SK-N-SH (cell line): Measurements from ENCODE around the gene PRKRIP1. TPM values are rescaled to one million over a fixed set of nuclear protein-coding genes. Genes with fewer than 3 reads are reported as not detected.

Source experiments
- CTCF ChIA-PET: fragments of 300-600, 350-600 bp; formaldehyde crosslinking; extraction: SDS; loops from one replicate; lab custom pipeline; 2021; lab: Yijun Ruan, JAX
- POLR2A ChIA-PET: fragments of 350-600 bp; sonication (Branson Sonifier 250); formaldehyde crosslinking; extraction: SDS; loops from one replicate; lab custom pipeline; 2020; ENCODE audit warnings: antibody characterized with exemption, inconsistent platforms; lab: Yijun Ruan, JAX
- DNase-seq: peaks from one replicate; pipeline ENCODE4 v3.0.0; 2012
- H2AFZ ChIP-seq: fragments of 200-600 bp; sonication (generic); 2 replicates; pipeline ENCODE4 v1.8.1; 2016; ENCODE audit warnings: antibody characterized with exemption, mild to moderate bottlenecking, low read depth
- H3F3A ChIP-seq: fragments of 200-600 bp; sonication (generic); replicated peaks from 2 replicates; pipeline ENCODE3; 2016; ENCODE audit warnings: antibody characterized with exemption, mild to moderate bottlenecking; ENCODE audit not compliant: insufficient read depth
- H3K27ac ChIP-seq, 2 experiments: fragments of 200-500 bp in 1 of 2; fragments of 200-600 bp in 1 of 2; sonication (Bioruptor generic) in 1 of 2; sonication (generic), shearing (Covaris generic) in 1 of 2; 2 replicates each; pipeline versions ENCODE4 v1.5.1 to v1.6.1; 2014 to 2016; ENCODE audit warnings: low read depth in 2 of 2, inconsistent platforms in 1 of 2, low read length in 1 of 2, mild to moderate bottlenecking in 1 of 2, mixed read lengths in 1 of 2
- H3K27me3 ChIP-seq: fragments of 200-600 bp; sonication (generic), shearing (Covaris generic); 2 replicates; pipeline ENCODE4 v1.6.1; 2016; ENCODE audit warnings: mixed run types; ENCODE audit not compliant: insufficient read depth
- H3K36me3 ChIP-seq, 2 experiments: fragments of 200-500 bp in 1 of 2; fragments of 200-600 bp in 1 of 2; sonication (Bioruptor generic) in 1 of 2; sonication (generic) in 1 of 2; replicated peaks in 1 of 2; 2 replicates each; pipeline versions ENCODE3 to v1.5.1; 2014 to 2016; ENCODE audit warnings: low read length in 1 of 2, mild to moderate bottlenecking in 1 of 2; ENCODE audit not compliant: insufficient read depth in 2 of 2, control insufficient read depth in 1 of 2
- H3K4me1 ChIP-seq, 2 experiments: fragments of 200-500 bp in 1 of 2; fragments of 200-600 bp in 1 of 2; sonication (Bioruptor generic) in 1 of 2; sonication (generic), shearing (Covaris generic) in 1 of 2; 2 replicates each; pipeline versions ENCODE4 v1.5.1 to v1.6.1; 2014 to 2016; ENCODE audit warnings: low read depth in 1 of 2, low read length in 1 of 2, mixed run types in 1 of 2; ENCODE audit not compliant: insufficient read depth in 2 of 2, control insufficient read depth in 1 of 2
- H3K4me2 ChIP-seq: fragments of 200-600 bp; sonication (generic), shearing (Covaris generic); 2 replicates; pipeline ENCODE4 v1.6.1; 2017; ENCODE audit warnings: mixed run types
- H3K4me3 ChIP-seq, 2 experiments: fragments of 200-500 bp in 1 of 2; fragments of 200-600 bp in 1 of 2; sonication (Bioruptor generic) in 1 of 2; sonication (generic), shearing (Covaris generic) in 1 of 2; 2 replicates each; pipeline versions ENCODE4 v1.5.1 to v1.8.1; 2014 to 2016; ENCODE audit warnings: low read depth in 2 of 2, inconsistent platforms in 1 of 2, low read length in 1 of 2, mild to moderate bottlenecking in 1 of 2, mixed read lengths in 1 of 2, moderate library complexity in 1 of 2
- H3K79me2 ChIP-seq: fragments of 200-600 bp; sonication (generic); 2 replicates; pipeline ENCODE4 v1.8.1; 2017; ENCODE audit warnings: mild to moderate bottlenecking; ENCODE audit not compliant: insufficient read depth
- H3K9ac ChIP-seq: fragments of 200-600 bp; sonication (generic); 2 replicates; pipeline ENCODE4 v1.6.1; 2017; ENCODE audit warnings: mixed run types
- H3K9me2 ChIP-seq: fragments of 200-600 bp; sonication (generic); 2 replicates; pipeline ENCODE4 v1.6.1; 2017; ENCODE audit warnings: mixed run types
- H3K9me3 ChIP-seq: fragments of 200-600 bp; sonication (generic); 2 replicates; pipeline ENCODE4 v1.6.1; 2017; ENCODE audit warnings: mixed run types, mild to moderate bottlenecking, moderate library complexity
- H4K20me1 ChIP-seq: fragments of 200-600 bp; sonication (generic); 2 replicates; pipeline ENCODE4 v1.6.1; 2017; ENCODE audit warnings: mild to moderate bottlenecking, mixed run types; ENCODE audit not compliant: insufficient read depth
- CHD2 ChIP-seq: fragments of 150-350 bp; IDR thresholded peaks from 2 replicates; pipeline ENCODE4 v1.6.1; 2018; ENCODE audit warnings: low read length; ENCODE audit not compliant: partially characterized antibody
- EZH2phosphoT487 ChIP-seq: fragments of 200-600 bp; sonication (generic); IDR thresholded peaks from 2 replicates; pipeline ENCODE4 v1.6.1; 2017; ENCODE audit warnings: low read depth, mixed run types, mild to moderate bottlenecking, antibody characterized with exemption, moderate library complexity, borderline replicate concordance
- FOXM1 ChIP-seq: IDR thresholded peaks from 2 replicates; pipeline ENCODE4 v1.4.0; 2012; ENCODE audit warnings: low read depth, mild to moderate bottlenecking
- NFIC ChIP-seq: IDR thresholded peaks from 2 replicates; pipeline ENCODE4 v1.4.0; 2012; ENCODE audit warnings: borderline replicate concordance
- NRF1 ChIP-seq: IDR thresholded peaks from 2 replicates; pipeline ENCODE4 v1.6.1; 2012; ENCODE audit warnings: low read depth, mild to moderate bottlenecking, low read length
- PBX3 ChIP-seq: IDR thresholded peaks from 2 replicates; pipeline ENCODE4; 2012
- RCOR1 ChIP-seq: fragments of 150-350 bp; IDR thresholded peaks from 2 replicates; pipeline ENCODE4 v1.6.1; 2017; ENCODE audit warnings: antibody characterized with exemption, low read length
- REST ChIP-seq: IDR thresholded peaks from 2 replicates; pipeline ENCODE4 v1.6.1; 2012; ENCODE audit warnings: mild to moderate bottlenecking, low read depth, low read length, moderate library complexity
- RFX5 ChIP-seq: IDR thresholded peaks from 2 replicates; pipeline ENCODE4 v1.6.1; 2012; ENCODE audit warnings: mild to moderate bottlenecking, improper control_type of control experiment, low read length
- RXRA ChIP-seq: IDR thresholded peaks from 2 replicates; pipeline ENCODE4 v1.4.0; 2012; ENCODE audit warnings: low read depth, mild to moderate bottlenecking, borderline replicate concordance
- SIN3A ChIP-seq: IDR thresholded peaks from 2 replicates; pipeline ENCODE4 v1.6.1; 2012; ENCODE audit warnings: low read depth, mild to moderate bottlenecking, low read length, moderate library complexity, borderline replicate concordance
- TAF1 ChIP-seq: IDR thresholded peaks from 2 replicates; pipeline ENCODE4 v1.6.1; 2012; ENCODE audit warnings: low read depth, mild to moderate bottlenecking, low read length, moderate library complexity, borderline replicate concordance
- TCF12 ChIP-seq: IDR thresholded peaks from 2 replicates; pipeline ENCODE4 v1.4.0; 2012
- TEAD4 ChIP-seq: IDR thresholded peaks from 2 replicates; pipeline ENCODE4 v1.4.0; 2012; ENCODE audit warnings: mild to moderate bottlenecking, borderline replicate concordance; ENCODE audit not compliant: insufficient read depth
- USF1 ChIP-seq: IDR thresholded peaks from 2 replicates; pipeline ENCODE4 v1.4.0; 2012; ENCODE audit warnings: low read depth, borderline replicate concordance
- ZBTB33 ChIP-seq: IDR thresholded peaks from 2 replicates; pipeline ENCODE4 v1.4.0; 2012; ENCODE audit warnings: low read depth, borderline replicate concordance
- WGBS: methylation state at CpG from one replicate; pipeline ENCODE4 v1.1.6; 2017; ENCODE audit warnings: low lambda C conversion rate; 5-methylcytosine and 5-hydroxymethylcytosine counted together
- polyA plus RNA-seq, 3 experiments: library from polyadenylated mRNA; depleted of rRNA; stranded (reverse); fragments of >200 nt; gene quantifications; 2 replicates each; pipeline ENCODE4 v1.2.3, GENCODE V29; 2012

The PRKRIP1 gene
- polyA plus RNA-seq, 1 of the 3 experiments (the other 2 are of a cell fraction) = 41.2 TPM

GRCh38 chr7:102460467-102460866, 64.3 kb downstream of the PRKRIP1 start:
- 0 out of 2 replicates have a peak, but pooled peaks cover 9% of the 10 kb centered on the region for H4K20me1 ChIP-seq
- H2AFZ ChIP-seq = no peak overlapping the region
- no peaks in the 10 kb centered on the region for H3K27me3 ChIP-seq
- no peak overlapping the region for H3K27ac ChIP-seq
- WGBS = 89% methylated on average over 8 of the region's 8 CpGs
- no peak overlapping the region for H3K4me2 ChIP-seq
- peaks cover 41% of the 10 kb centered on the region for H3K79me2 ChIP-seq
- H3K4me1 ChIP-seq = peaks cover 4 to 9% of the 10 kb centered on the region in 2 experiments; a peak in 3 of 4 replicates
- H3K9me3 ChIP-seq = no peaks in the 10 kb centered on the region
- no peak overlapping the region for H3K9ac ChIP-seq
- TF ChIP-seq RCOR1 = no peak
- no peak for TF ChIP-seq USF1
- TF ChIP-seq PBX3 = no peak
- no peak for TF ChIP-seq ZBTB33
- no peak for TF ChIP-seq TAF1
- no peak for TF ChIP-seq RFX5
- TF ChIP-seq, all 33 proteins: peak for 0
- Histone ChIP-seq H3K9me2 (no peaks in the 10 kb centered on the region), H3K4me3 (no peak overlapping the region), H3F3A (peaks cover 13% of the 10 kb centered on the region), H3K36me3 (peaks cover 9 to 19% of the 10 kb centered on the region in 2 experiments)
- ChIA-PET CTCF (interaction anchor here (0.6 to 1.7 kb wide), 3 partner anchors 48 to 75 kb away, joined by 3 to 5 read pairs (median 3); no protein-coding TSS in a partner anchor), POLR2A (no interaction called here)
- DNase-seq = no peak

GRCh38 chr7:102463841-102464576, 67.8 kb downstream of the PRKRIP1 start:
- POLR2A ChIA-PET = interaction anchor here (0.9 to 2.6 kb wide), 4 partner anchors 9 to 68 kb away, joined by 4 to 12 read pairs (median 8); partner anchors contain the start of gene PRKRIP1
- WGBS = 9% methylated on average over 21 of the region's 24 CpGs
- H3K79me2 ChIP-seq = peaks cover 49% of the 10 kb centered on the region
- H3K27ac ChIP-seq = peak overlapping the region; percentile 67 to 79; a peak in 2 of 4 replicates
- peaks cover 10 to 16% of the 10 kb centered on the region in 2 experiments for H3K36me3 ChIP-seq
- H3F3A ChIP-seq = peaks cover 5% of the 10 kb centered on the region
- H3K27me3 ChIP-seq = no peaks in the 10 kb centered on the region
- H3K4me2 ChIP-seq = peak overlapping the region; percentile 89
- no peaks in the 10 kb centered on the region for H3K9me3 ChIP-seq
- peak; percentile 76 for DNase-seq
- no peaks in the 10 kb centered on the region for H3K9me2 ChIP-seq
- peak overlapping the region; percentile 90 for H3K9ac ChIP-seq
- peaks cover 5 to 11% of the 10 kb centered on the region in 2 experiments; a peak in 2 of 4 replicates for H3K4me1 ChIP-seq
- peak overlapping the region; percentile 91 for H2AFZ ChIP-seq
- H4K20me1 ChIP-seq = peaks cover 4% of the 10 kb centered on the region; the same call in 1 of the 2 replicates
- CTCF ChIA-PET = interaction anchor here (0.9 to 3.6 kb wide), 10 partner anchors 8 to 185 kb away, joined by 3 to 19 read pairs (median 5); no protein-coding TSS in a partner anchor
- peak overlapping the region; percentile 86 to 99 for H3K4me3 ChIP-seq
- TF ChIP-seq FOXM1 = no peak
- no peak for TF ChIP-seq RXRA
- no peak for TF ChIP-seq TEAD4
- no peak for TF ChIP-seq EZH2phosphoT487
- no peak for TF ChIP-seq REST
- no peak for TF ChIP-seq SIN3A
- no peak for TF ChIP-seq PBX3
- no peak for TF ChIP-seq TCF12
- TF ChIP-seq NRF1 = no peak
- no peak for TF ChIP-seq NFIC
- no peak for TF ChIP-seq CHD2
